Measurements from ENCODE around the gene CAMKV.
A peak's percentile ranks its signal among the peaks of the same experiment; 100 is the strongest.
"Not testable (repeated sequence)": the region's sequence is repeated elsewhere in the genome, so short reads cannot be mapped to it uniquely, and the experiment has no call there.

CAMKV gene

GRCh38 chr3:49869525-49870126 lies at the start of gene CAMKV:
Gene CAMKV (minus strand): TSS chr3:49869906. CDS start chr3:49862388, 7,518 bp downstream.
- DNase-seq = peak; percentile 12 to 34

- DNase-seq = not testable (repeated sequence)
Measured at GRCh38 chr3:49917806-49918590, 48.3 kb upstream of the CAMKV start.

GRCh38 chr3:49916686-49917085 lies 47.0 kb upstream of the CAMKV start:
- no peak for DNase-seq

- DNase-seq = no peak
Measured at GRCh38 chr3:49914906-49915305, 45.2 kb upstream of the CAMKV start.

- no peak for DNase-seq
Measured at GRCh38 chr3:49912881-49913281, 43.2 kb upstream of the CAMKV start.

- DNase-seq = no peak
Measured at GRCh38 chr3:49911611-49912010, 41.9 kb upstream of the CAMKV start.

- DNase-seq = no peak
Measured at GRCh38 chr3:49911124-49911420, 41.4 kb upstream of the CAMKV start.

- DNase-seq = no peak
Measured at GRCh38 chr3:49910409-49911123, 40.9 kb upstream of the CAMKV start.

GRCh38 chr3:49908373-49909199 lies 38.9 kb upstream of the CAMKV start:
- no peak for DNase-seq

- no peak for DNase-seq
Measured at GRCh38 chr3:49906073-49906743, 36.5 kb upstream of the CAMKV start.

- DNase-seq = not testable (repeated sequence)
Measured at GRCh38 chr3:49904448-49904847, 34.7 kb upstream of the CAMKV start.

GRCh38 chr3:49903451-49904424 lies 34.0 kb upstream of the CAMKV start, which contains the start of gene MST1R:
Gene MST1R (minus strand): TSS chr3:49903873. CDS start chr3:49903609, 264 bp downstream.
- DNase-seq = no peak

GRCh38 chr3:49902511-49903345 lies 33.0 kb upstream of the CAMKV start:
- DNase-seq = no peak

GRCh38 chr3:49901366-49902339 lies 31.9 kb upstream of the CAMKV start:
- no peak for DNase-seq

GRCh38 chr3:49900491-49901153 lies 30.9 kb upstream of the CAMKV start:
- DNase-seq = no peak

- no peak for DNase-seq
Measured at GRCh38 chr3:49899815-49900214, 30.1 kb upstream of the CAMKV start.

- DNase-seq = no peak
Measured at GRCh38 chr3:49898991-49899390, 29.3 kb upstream of the CAMKV start.

GRCh38 chr3:49896345-49896744 lies 26.6 kb upstream of the CAMKV start:
- no peak for DNase-seq
